ENCODE measurements around the gene CCDC57.
A peak's percentile ranks its signal among the peaks of the same experiment; 100 is the strongest.

Gene CCDC57

GRCh38 chr17:82101767-82102679, 110.6 kb downstream of the CCDC57 start:
- DNase-seq = no peak

GRCh38 chr17:82101301-82101715, 111.3 kb downstream of the CCDC57 start:
- DNase-seq = no peak

- no peak for DNase-seq
Observed at GRCh38 chr17:82100502-82101298, 111.9 kb downstream of the CCDC57 start.

GRCh38 chr17:82098939-82099763, 113.5 kb downstream of the CCDC57 start:
- DNase-seq = peak in 1 of 2 experiments; percentile 38

GRCh38 chr17:82098169-82098938, 114.3 kb downstream of the CCDC57 start, which contains the start of gene FASN:
FASN (minus strand) TSS chr17:82098236; CDS start chr17:82096445, 1,791 bp downstream.
- DNase-seq = peak; percentile 78 to 89

- no peak for DNase-seq
Observed at GRCh38 chr17:82097919-82098168, 114.8 kb downstream of the CCDC57 start.

GRCh38 chr17:82097184-82097918, 115.3 kb downstream of the CCDC57 start:
- DNase-seq = no peak

- DNase-seq = no peak
Observed at GRCh38 chr17:82096709-82097183, 115.9 kb downstream of the CCDC57 start.

GRCh38 chr17:82095777-82096708, 116.6 kb downstream of the CCDC57 start:
- DNase-seq = no peak

- no peak for DNase-seq
Observed at GRCh38 chr17:82094931-82095776, 117.5 kb downstream of the CCDC57 start.

GRCh38 chr17:82092995-82093751, 119.5 kb downstream of the CCDC57 start:
- DNase-seq = no peak

- DNase-seq = no peak
Observed at GRCh38 chr17:82092628-82092994, 120.0 kb downstream of the CCDC57 start.

- DNase-seq = no peak
Observed at GRCh38 chr17:82092094-82092586, 120.5 kb downstream of the CCDC57 start.

GRCh38 chr17:82091264-82092066, 121.2 kb downstream of the CCDC57 start:
- DNase-seq = no peak

GRCh38 chr17:82090549-82091263, 121.9 kb downstream of the CCDC57 start:
- no peak for DNase-seq

- DNase-seq = no peak
Observed at GRCh38 chr17:82089723-82090548, 122.7 kb downstream of the CCDC57 start.

Data from SW 1271 (cell line).